ENCODE results near the gene EIF2S2.

- TF ChIP-seq CTCF (IDR thresholded peaks at IDR 0.05; ENCODE audit: insufficient read depth, low read length) (no peak), POLR2AphosphoS5 (IDR thresholded peaks at IDR 0.05; ENCODE audit: low read depth) (no peak)
Measured at GRCh38 chr20:34083137-34083536, 28.9 kb downstream of the EIF2S2 start.
